Endodermal cell (in vitro differentiated cells): Measurements from ENCODE around the gene THADA. TPM values are rescaled to one million over a fixed set of nuclear protein-coding genes. Genes with fewer than 3 reads are reported as not detected.

Experiments used
- DNase-seq: peaks from one replicate; pipeline ENCODE4 v3.0.0-alpha.2; 2017
- H3K27ac ChIP-seq: 2 replicates; pipeline ENCODE4 v1.5.1; 2013; ENCODE audit warnings: mild to moderate bottlenecking, low read depth, low read length, moderate library complexity
- H3K27me3 ChIP-seq: 2 replicates; pipeline ENCODE4 v1.6.1; 2013; ENCODE audit warnings: mild to moderate bottlenecking, low read length, moderate library complexity; ENCODE audit not compliant: insufficient read depth, control insufficient read depth, poor library complexity, severe bottlenecking
- H3K36me3 ChIP-seq: 2 replicates; pipeline ENCODE4 v1.7.0; 2013; ENCODE audit warnings: mild to moderate bottlenecking, low read length, moderate library complexity; ENCODE audit not compliant: control insufficient read depth, insufficient read depth
- H3K4me1 ChIP-seq: one replicate; pipeline ENCODE4 v1.7.0; 2013; ENCODE audit warnings: low read length; ENCODE audit not compliant: control insufficient read depth, insufficient read depth
- H3K4me3 ChIP-seq: 2 replicates; pipeline ENCODE4 v1.5.1; 2013; ENCODE audit warnings: mild to moderate bottlenecking, low read length, moderate library complexity
- H3K9ac ChIP-seq: 2 replicates; pipeline ENCODE4 v1.6.1; 2013; ENCODE audit warnings: mild to moderate bottlenecking, low read length, moderate library complexity; ENCODE audit not compliant: poor library complexity, severe bottlenecking; ENCODE audit errors: extremely low read depth
- H3K9me3 ChIP-seq: 2 replicates; pipeline ENCODE4 v1.6.1; 2013; ENCODE audit warnings: mild to moderate bottlenecking, low read length, moderate library complexity; ENCODE audit not compliant: control insufficient read depth
- H3K27ac Mint-ChIP-seq: 2 replicates; pipeline ENCODE4 v1.8.0; 2020; ENCODE audit warnings: mixed read lengths
- H3K27me3 Mint-ChIP-seq: 2 replicates; pipeline ENCODE4 v1.8.0; 2021; ENCODE audit warnings: mild to moderate bottlenecking, mixed read lengths; ENCODE audit not compliant: insufficient read depth
- H3K36me3 Mint-ChIP-seq: 2 replicates; pipeline ENCODE4 v1.8.0; 2020; ENCODE audit warnings: low read depth, mixed read lengths
- H3K4me1 Mint-ChIP-seq: 2 replicates; pipeline ENCODE4 v1.8.0; 2020; ENCODE audit warnings: mixed read lengths
- H3K4me3 Mint-ChIP-seq: 2 replicates; pipeline ENCODE4 v1.8.0; 2020; ENCODE audit warnings: mild to moderate bottlenecking, moderate library complexity, mixed read lengths
- H3K9me3 Mint-ChIP-seq: 2 replicates; pipeline ENCODE4 v1.8.0; 2020; ENCODE audit warnings: mild to moderate bottlenecking, mixed read lengths
- CTCF ChIP-seq: fragments of 200-600 bp; sonication (generic); conservative IDR thresholded peaks from 2 replicates; pipeline ENCODE4 v1.5.0; 2021; ENCODE audit warnings: antibody characterized with exemption, mild to moderate bottlenecking
- WGBS, 2 experiments: methylation state at CpG; one replicate each; pipeline versions ENCODE4 v1.1.5 to v1.1.7; 2013; ENCODE audit warnings: missing lambda C conversion rate in 2 of 2, mixed read lengths in 1 of 2; ENCODE audit not compliant: insufficient coverage in 1 of 2, insufficient read length in 1 of 2; 5-methylcytosine and 5-hydroxymethylcytosine counted together
- total RNA-seq, 2 donors: library from RNA; stranded (reverse); fragmentation: NEBNext Ultra II Directional in 1 of 2; extraction: Animal tissue kit (Norgen Biotek cat#: 25700) in 1 of 2; gene quantifications; 2 replicates in 1 of 2; 3 replicates in 1 of 2; pipeline ENCODE4 v1.2.1, GENCODE V29; 2021

The THADA gene
- total RNA-seq, 2 donors from 2014 or later, result 32.8 to 35.0 TPM

- no peak overlapping the region for H3K4me3 ChIP-seq
- 89 to 90% methylated on average over 8 to 23 of the region's 23 CpGs for WGBS, 2 experiments
- H3K36me3 ChIP-seq, result no peaks in the 10 kb centered on the region
- Mint-ChIP-seq H3K4me1 (peaks cover 14% of the 10 kb centered on the region), H3K4me3 (no peak overlapping the region), H3K27me3 (no peaks in the 10 kb centered on the region), H3K9me3 (no peaks in the 10 kb centered on the region), H3K27ac (peak overlapping the region; percentile 55), H3K36me3 (no peaks in the 10 kb centered on the region)
- H3K9me3 ChIP-seq, result no peaks in the 10 kb centered on the region
- peak; percentile 48 for DNase-seq
- H3K9ac ChIP-seq, result no peak overlapping the region
- no peaks in the 10 kb centered on the region for H3K4me1 ChIP-seq
- no peaks in the 10 kb centered on the region for H3K27me3 ChIP-seq
- TF ChIP-seq CTCF, result no peak
- H3K27ac ChIP-seq, result no peak overlapping the region
Observed at GRCh38 chr2:43210467-43211303, 385.2 kb downstream of the THADA start.

DNA sequence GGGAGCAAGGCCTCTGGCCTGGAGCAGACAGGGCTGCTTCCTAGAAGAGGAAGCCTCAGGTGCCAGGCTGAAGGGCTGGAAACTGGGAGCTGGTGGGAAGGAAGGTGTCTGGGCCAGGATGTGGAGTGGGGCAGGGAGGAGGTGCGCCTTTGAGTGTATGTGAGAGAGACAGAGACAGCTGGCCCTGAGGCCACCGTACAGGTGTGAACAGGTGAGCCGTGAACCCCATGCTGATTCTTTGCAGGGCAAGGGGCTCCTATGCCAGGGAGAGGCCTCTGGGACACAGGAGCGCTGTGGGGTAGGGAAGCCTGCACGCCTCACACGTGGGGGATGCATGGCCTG, 385.7 kb downstream of the THADA start:
- H3K27me3 ChIP-seq, result no peaks in the 10 kb centered on the region
- no peaks in the 10 kb centered on the region for H3K9me3 ChIP-seq
- H3K27ac ChIP-seq, result no peak overlapping the region
- H3K27ac Mint-ChIP-seq, result no peak overlapping the region
- DNase-seq, result no peak
- no peak overlapping the region for H3K9ac ChIP-seq
- TF ChIP-seq CTCF, result no peak
- H3K4me3 ChIP-seq, result no peak overlapping the region
- no peaks in the 10 kb centered on the region for H3K36me3 Mint-ChIP-seq
- H3K36me3 ChIP-seq, result no peaks in the 10 kb centered on the region
- 89 to 94% methylated on average over 6 of the region's 6 CpGs for WGBS, 2 experiments
- H3K4me1 ChIP-seq, result no peaks in the 10 kb centered on the region
- no peaks in the 10 kb centered on the region for H3K27me3 Mint-ChIP-seq
- no peak overlapping the region for H3K4me3 Mint-ChIP-seq
- H3K4me1 Mint-ChIP-seq, result peaks cover 11% of the 10 kb centered on the region
- no peaks in the 10 kb centered on the region for H3K9me3 Mint-ChIP-seq

DNA sequence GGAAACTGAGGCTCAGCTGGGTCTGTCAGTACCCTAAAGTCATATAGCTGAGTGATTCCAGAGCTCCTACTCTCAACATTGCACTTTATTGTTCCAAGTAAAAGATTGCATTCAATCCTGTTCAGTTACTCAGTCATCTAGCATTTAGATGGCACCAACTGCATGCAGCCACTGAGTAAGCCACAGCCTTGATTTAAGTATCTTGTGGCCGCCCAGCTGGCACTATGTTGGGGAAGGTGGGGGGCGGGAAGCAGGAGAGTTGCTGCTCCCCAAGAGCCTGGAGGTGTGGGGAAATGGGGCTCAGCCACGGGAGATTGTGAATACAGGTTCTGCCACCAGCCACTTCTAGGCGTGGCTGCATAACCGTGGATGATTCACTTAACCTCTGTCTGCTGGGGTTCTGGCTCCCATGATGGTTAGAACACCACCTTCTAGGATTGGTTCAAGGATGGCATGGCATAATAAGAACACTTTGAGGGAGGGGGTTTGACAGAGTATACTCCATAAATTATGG, 386.6 kb downstream of the THADA start:
- no peak overlapping the region for H3K4me3 ChIP-seq
- no peak for TF ChIP-seq CTCF
- Mint-ChIP-seq H3K4me1 (peaks cover 11% of the 10 kb centered on the region), H3K27me3 (no peaks in the 10 kb centered on the region), H3K36me3 (no peaks in the 10 kb centered on the region), H3K4me3 (no peak overlapping the region), H3K27ac (no peak overlapping the region), H3K9me3 (no peaks in the 10 kb centered on the region)
- no peak overlapping the region for H3K9ac ChIP-seq
- DNase-seq, result no peak
- H3K27me3 ChIP-seq, result no peaks in the 10 kb centered on the region
- H3K27ac ChIP-seq, result no peak overlapping the region
- WGBS, 2 experiments, result 94 to 97% methylated on average over 3 to 5 of the region's 5 CpGs
- no peaks in the 10 kb centered on the region for H3K36me3 ChIP-seq
- no peaks in the 10 kb centered on the region for H3K4me1 ChIP-seq
- H3K9me3 ChIP-seq, result no peaks in the 10 kb centered on the region
